ENCODE measurements around the gene XAGE1B. TPM values are rescaled to one million over a fixed set of nuclear protein-coding genes. Genes with fewer than 3 reads are reported as not detected.
"Not testable (repeated sequence)": the region's sequence is repeated elsewhere in the genome, so short reads cannot be mapped to it uniquely, and the experiment has no call there.

The XAGE1B gene, protein sequence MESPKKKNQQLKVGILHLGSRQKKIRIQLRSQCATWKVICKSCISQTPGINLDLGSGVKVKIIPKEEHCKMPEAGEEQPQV
- total RNA-seq (2021; fragmentation: NEBNext Ultra II Directional; extraction: Animal tissue kit (Norgen Biotek cat#: 25700)) = not detected in 2 replicates
- not detected in 2 replicates for polyA plus RNA-seq (2011; rRNA removed)
- polyA plus RNA-seq (2011; cell fraction: cytosol; rRNA removed) = not detected
- polyA plus RNA-seq (2011; cell fraction: nucleus; rRNA removed) = not detected
- polyA plus RNA-seq (2012, experiment 1 of 2) = not detected in 4 replicates
- not detected for polyA plus RNA-seq (2012, experiment 2 of 2)
- not detected for polyA plus RNA-seq (2013, experiment 1 of 2)
- not detected for polyA plus RNA-seq (2013, experiment 2 of 2)
- polyA minus RNA-seq (2011; rRNA and poly(A)+ RNA removed) = not detected in 2 replicates
- not detected for polyA minus RNA-seq (2011; cell fraction: cytosol; rRNA and poly(A)+ RNA removed)
- polyA minus RNA-seq (2011; cell fraction: nucleus; rRNA and poly(A)+ RNA removed) = not detected
- long read RNA-seq, experiment 1 = 0 reads
- long read RNA-seq, experiment 2 = 0 reads

DNA sequence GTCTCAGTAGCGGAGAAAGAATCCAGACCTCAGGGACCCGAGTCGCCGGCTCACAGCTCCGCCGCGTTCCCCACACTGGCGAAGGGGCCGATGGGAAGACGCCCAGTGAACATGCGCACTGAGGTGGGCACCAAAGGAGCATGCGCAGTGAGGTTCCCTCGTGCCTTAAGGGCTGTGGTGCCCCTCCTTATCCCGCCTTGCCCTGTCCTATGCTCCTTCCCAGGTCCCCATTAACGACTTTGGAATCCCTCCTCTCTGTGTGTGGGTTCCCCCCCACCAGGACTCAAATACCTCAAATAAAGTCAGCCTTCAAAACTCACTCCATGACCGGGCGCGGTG lies at the start of gene XAGE1B:
Gene XAGE1B, minus strand, starts transcription at position 77 of the 339 bp plus-strand sequence. CDS start 1,536 bp downstream, outside the sequence.
- H3K79me1 ChIP-seq (ENCODE audit: low read depth, low read length); H3K4me3 ChIP-seq (ENCODE audit: extremely low read depth in 1 of 4, insufficient read depth in 2 of 4, low read depth in 3 of 4, low read length in 4 of 4); H3K14ac ChIP-seq (ENCODE audit: insufficient read length); H3K27ac ChIP-seq (ENCODE audit: low read depth, low read length); H2BK5ac ChIP-seq (ENCODE audit: low read depth, low read length); H2AFZ ChIP-seq (ENCODE audit: low read length); H3K4ac ChIP-seq (replicated peaks; ENCODE audit: insufficient read length, low read depth, low read length); H3K36me3 ChIP-seq (ENCODE audit: control insufficient read depth in 2 of 4, insufficient read depth in 4 of 4, low read length in 3 of 4); H2BK12ac ChIP-seq (ENCODE audit: low read depth, low read length); H4K5ac ChIP-seq (ENCODE audit: insufficient read length, low read depth, low read length); H2BK15ac ChIP-seq (ENCODE audit: low read length); FAIRE-seq; H3K27me3 ChIP-seq (replicated peaks in 1 of 4; ENCODE audit: control insufficient read depth in 3 of 4, extremely low read depth in 1 of 4, insufficient read depth in 3 of 4, low read length in 3 of 4); H3K56ac ChIP-seq (replicated peaks; ENCODE audit: insufficient read length, low read depth, low read length); H3K23ac ChIP-seq (ENCODE audit: insufficient read length); H3K18ac ChIP-seq (ENCODE audit: extremely low read depth, low read length); H2BK120ac ChIP-seq (replicated peaks; ENCODE audit: low read depth, low read length); H3K79me2 ChIP-seq (ENCODE audit: control insufficient read depth in 1 of 2, insufficient read depth in 2 of 2, low read length in 2 of 2); H3K4me2 ChIP-seq (ENCODE audit: insufficient read depth in 1 of 2, low read depth in 2 of 2, low read length in 2 of 2); H2BK20ac ChIP-seq (ENCODE audit: low read length); POLR2A ChIA-PET (ENCODE audit: partially characterized antibody); H4K91ac ChIP-seq (replicated peaks; ENCODE audit: insufficient read length, low read length); H3K23me2 ChIP-seq (ENCODE audit: low read depth, low read length); H2AK5ac ChIP-seq (ENCODE audit: low read depth, low read length); H4K8ac ChIP-seq (ENCODE audit: extremely low read depth, insufficient read depth, low read length); H3K4me1 ChIP-seq (replicated peaks in 1 of 4; ENCODE audit: control insufficient read depth in 3 of 4, insufficient read depth in 4 of 4, low read length in 3 of 4); H3K9me3 ChIP-seq (ENCODE audit: insufficient read depth in 2 of 2, low read depth in 1 of 2, low read length in 1 of 2); H3K9ac ChIP-seq (replicated peaks in 1 of 4; ENCODE audit: extremely low read depth in 1 of 4, low read depth in 3 of 4, low read length in 3 of 4); CTCF ChIA-PET (ENCODE audit: partially characterized antibody); DNase-seq (ENCODE audit: low read depth in 1 of 2, low spot score in 2 of 2); H4K20me1 ChIP-seq (replicated peaks in 1 of 2; ENCODE audit: control insufficient read depth in 1 of 2, insufficient read depth in 2 of 2, low read length in 2 of 2): not testable (repeated sequence)
- no CpG with 5 or more reads among the region's 18 CpGs for WGBS, 2 experiments (ENCODE audit: extremely low coverage in 1 of 2, insufficient coverage in 1 of 2, insufficient read length in 1 of 2, insufficient replicate concordance in 2 of 2, low coverage in 1 of 2, low lambda C conversion rate in 2 of 2, missing lambda C conversion rate in 1 of 2)

Measured in H1 (cell line).